HCT116 (cell line): ENCODE measurements around the gene CTNNA1. TPM values are rescaled to one million over a fixed set of nuclear protein-coding genes. Genes with fewer than 3 reads are reported as not detected.

Experiments
- ATAC-seq: fragments of 200-7000 bp; cut with Tn5 transposase; 2 replicates; pipeline ENCODE4 v1.9.1; 2020; ENCODE audit warnings: mild to moderate bottlenecking, moderate library complexity
- BruUV-seq: library from RNA; stranded (reverse); fragments of 400-500 nt; replicated peaks from 2 replicates; lab custom pipeline; 2021; lab: Mats Ljungman, UMichigan
- CTCF ChIA-PET: fragments of 300-600 bp; sonication (Branson Sonifier 250); formaldehyde crosslinking; loops from one replicate; lab custom pipeline; 2021; ENCODE audit warnings: antibody characterized with exemption; lab: Charles Lee
- POLR2A ChIA-PET: fragments of 300-600, 350-600 bp; sonication (Branson Sonifier 250); formaldehyde crosslinking; loops from one replicate; lab custom pipeline; 2021; ENCODE audit warnings: antibody characterized with exemption; lab: Charles Lee
- RAD21 ChIA-PET, 2 experiments: fragments of 300-600 bp; sonication (Branson Sonifier 250); formaldehyde crosslinking; loops; one replicate each; lab custom pipeline; 2023; ENCODE audit warnings: low total read pairs in 2 of 2; ENCODE audit not compliant: uncharacterized antibody in 2 of 2, unreplicated experiment in 2 of 2, low non-redundant PET in 1 of 2; lab: Charles Lee
- DNase-seq: peaks from one replicate; pipeline ENCODE4 v3.0.0-alpha.2; 2010; ENCODE audit warnings: low read depth, low spot score
- H2AFZ ChIP-seq: fragments of 200-600 bp; shearing (Covaris generic), sonication (generic); 2 replicates; pipeline ENCODE4 v1.6.1; 2017; ENCODE audit warnings: low read depth, mixed run types, mixed read lengths, antibody characterized with exemption, low read length; ENCODE audit not compliant: poor library complexity, severe bottlenecking
- H3K27ac ChIP-seq: 2 replicates; pipeline ENCODE4 v1.5.1; 2012; ENCODE audit warnings: low read depth, low read length
- H3K27me3 ChIP-seq: fragments of 200-600 bp; sonication (generic); 2 replicates; pipeline ENCODE4 v1.6.1; 2016; ENCODE audit warnings: mixed run types, low read length, mixed read lengths; ENCODE audit not compliant: insufficient read depth
- H3K36me3 ChIP-seq, 2 experiments: fragments of 200-500 bp in 1 of 2; fragments of 200-600 bp in 1 of 2; sonication (Bioruptor generic) in 1 of 2; sonication (generic) in 1 of 2; 2 replicates each; pipeline versions ENCODE4 v1.5.1 to v1.6.1; 2014 to 2016; ENCODE audit warnings: low read length in 2 of 2, inconsistent platforms in 1 of 2, mixed read lengths in 1 of 2, mixed run types in 1 of 2; ENCODE audit not compliant: insufficient read depth in 2 of 2, control insufficient read depth in 1 of 2
- H3K4me1 ChIP-seq, 2 experiments: fragments of 200-600 bp in 1 of 2; sonication (generic) in 1 of 2; 2 replicates each; pipeline versions ENCODE4 v1.5.1 to v1.6.1; 2012 to 2017; ENCODE audit warnings: low read length in 2 of 2, inconsistent platforms in 1 of 2, mild to moderate bottlenecking in 1 of 2, mixed read lengths in 1 of 2, mixed run types in 1 of 2, moderate library complexity in 1 of 2; ENCODE audit not compliant: insufficient read depth in 2 of 2, control insufficient read depth in 1 of 2
- H3K4me2 ChIP-seq: fragments of 200-600 bp; sonication (generic); 2 replicates; pipeline ENCODE4 v1.6.1; 2017; ENCODE audit warnings: mixed run types, low read length, mixed read lengths
- H3K4me3 ChIP-seq, 2 experiments: fragments of 200-600 bp in 1 of 2; sonication (generic) in 1 of 2; replicated peaks in 1 of 2; 2 replicates each; pipeline ENCODE4 v1.5.1; 2011 to 2016; ENCODE audit warnings: low read length in 2 of 2, control low read depth in 1 of 2, low read depth in 1 of 2, mild to moderate bottlenecking in 1 of 2, mixed read lengths in 1 of 2, mixed run types in 1 of 2
- H3K79me2 ChIP-seq: fragments of 200-600 bp; sonication (generic); 2 replicates; pipeline ENCODE4 v1.6.1; 2017; ENCODE audit warnings: mild to moderate bottlenecking, mixed run types, low read length, moderate library complexity, mixed read lengths; ENCODE audit not compliant: insufficient read depth
- H3K9ac ChIP-seq: fragments of 200-600 bp; sonication (generic); 2 replicates; pipeline ENCODE4 v1.6.1; 2016; ENCODE audit warnings: low read length, mixed read lengths
- H3K9me2 ChIP-seq: fragments of 200-600 bp; sonication (generic), shearing (Covaris generic); 2 replicates; pipeline ENCODE4 v1.6.1; 2017; ENCODE audit warnings: mixed run types, mild to moderate bottlenecking, moderate library complexity; ENCODE audit not compliant: insufficient read depth
- H3K9me3 ChIP-seq, 2 experiments: fragments of 200-500 bp in 1 of 2; fragments of 200-600 bp in 1 of 2; sonication (Bioruptor generic) in 1 of 2; sonication (generic) in 1 of 2; 2 replicates each; pipeline ENCODE4 v1.6.1; 2014 to 2017; ENCODE audit warnings: low read length in 2 of 2, mixed read lengths in 2 of 2, inconsistent platforms in 1 of 2, low read depth in 1 of 2, mild to moderate bottlenecking in 1 of 2, mixed run types in 1 of 2, moderate library complexity in 1 of 2; ENCODE audit not compliant: control insufficient read depth in 1 of 2, insufficient read depth in 1 of 2
- H4K20me1 ChIP-seq: fragments of 200-600 bp; sonication (generic), shearing (Covaris generic); 2 replicates; pipeline ENCODE4 v1.6.1; 2017; ENCODE audit warnings: mixed run types, mild to moderate bottlenecking, moderate library complexity; ENCODE audit not compliant: insufficient read depth
- CBX3 ChIP-seq: IDR thresholded peaks from 2 replicates; pipeline ENCODE4 v1.6.1; 2012; ENCODE audit warnings: low read depth
- ELF1 ChIP-seq: IDR thresholded peaks from 2 replicates; pipeline ENCODE4 v1.6.1; 2012; ENCODE audit warnings: low read depth, borderline replicate concordance
- EZH2 ChIP-seq: fragments of 200-600 bp; sonication (generic); IDR thresholded peaks from 2 replicates; pipeline ENCODE4 v1.6.1; 2017; ENCODE audit warnings: antibody characterized with exemption, mixed run types
- EZH2phosphoT487 ChIP-seq: fragments of 200-600 bp; IDR thresholded peaks from 2 replicates; pipeline ENCODE4 v1.6.1; 2018; ENCODE audit warnings: antibody characterized with exemption, borderline replicate concordance
- FOSL1 ChIP-seq: IDR thresholded peaks from 2 replicates; pipeline ENCODE4 v1.6.1; 2012; ENCODE audit warnings: low read depth
- JUND ChIP-seq: IDR thresholded peaks from 2 replicates; pipeline ENCODE4 v1.6.1; 2012
- POLR2AphosphoS5 ChIP-seq: IDR thresholded peaks from 2 replicates; pipeline ENCODE4 v1.6.1; 2011; ENCODE audit warnings: mild to moderate bottlenecking, low read depth, low read length, moderate library complexity
- RAD21 ChIP-seq: IDR thresholded peaks from 2 replicates; pipeline ENCODE4 v1.6.1; 2012; ENCODE audit warnings: low read depth, mild to moderate bottlenecking
- SIN3A ChIP-seq: IDR thresholded peaks from 2 replicates; pipeline ENCODE4 v1.6.1; 2012; ENCODE audit warnings: low read depth
- SP1 ChIP-seq: IDR thresholded peaks from 2 replicates; pipeline ENCODE4 v1.6.1; 2012; ENCODE audit warnings: low read depth
- SRF ChIP-seq: IDR thresholded peaks from 2 replicates; pipeline ENCODE4 v1.6.1; 2012; ENCODE audit warnings: low read depth
- YY1 ChIP-seq: IDR thresholded peaks from 2 replicates; pipeline ENCODE4 v1.6.1; 2011; ENCODE audit warnings: low read length, low read depth, moderate library complexity, mild to moderate bottlenecking; ENCODE audit not compliant: insufficient replicate concordance; ENCODE audit errors: extremely low read depth
- ZFX ChIP-seq: fragments of 450-650 bp; IDR thresholded peaks from 2 replicates; pipeline ENCODE4 v1.6.1; 2017
- ZNF274 ChIP-seq: fragments of 200-500 bp; sonication (Bioruptor generic); IDR thresholded peaks from 2 replicates; pipeline ENCODE4 v1.6.1; 2014; ENCODE audit warnings: mild to moderate bottlenecking, low read depth, low read length, inconsistent platforms
- intact Hi-C: fragments of 100-400 bp; cut with micrococcal nuclease; formaldehyde crosslinking; loops from 2 replicates; pipeline ENCODE4 v1.10.0; 2022
- total RNA-seq: library from RNA; stranded (reverse); gene quantifications from one replicate; pipeline ENCODE4 v1.2.1, GENCODE V29; 2021; ENCODE audit not compliant: unreplicated experiment
- TF ChIP-seq, protein P1 (sequence below): IDR thresholded peaks from 2 replicates; pipeline ENCODE4 v1.6.1; 2012
- TF ChIP-seq, protein P2 (sequence below): IDR thresholded peaks from 2 replicates; pipeline ENCODE4 v1.6.1; 2012; ENCODE audit warnings: low read depth
- TF ChIP-seq, protein P3 (sequence below), 3 experiments: fragments of 200-600 bp in 1 of 3; sonication (generic) in 1 of 3; IDR thresholded peaks in 2 of 3; conservative IDR thresholded peaks in 1 of 3; 2 replicates each; pipeline ENCODE4 v1.5.1; 2012 to 2017; ENCODE audit warnings: low read depth in 2 of 3, low read length in 2 of 3, antibody characterized with exemption in 1 of 3, borderline replicate concordance in 1 of 3, control low read depth in 1 of 3, mild to moderate bottlenecking in 1 of 3, mixed read lengths in 1 of 3, mixed run types in 1 of 3, moderate library complexity in 1 of 3; ENCODE audit not compliant: insufficient read depth in 1 of 3
- TF ChIP-seq, protein P4 (sequence below): IDR thresholded peaks from 2 replicates; pipeline ENCODE4 v1.6.1; 2012

The CTNNA1 gene
- total RNA-seq, 1 experiment from 2014 or later = 313 TPM

DNA sequence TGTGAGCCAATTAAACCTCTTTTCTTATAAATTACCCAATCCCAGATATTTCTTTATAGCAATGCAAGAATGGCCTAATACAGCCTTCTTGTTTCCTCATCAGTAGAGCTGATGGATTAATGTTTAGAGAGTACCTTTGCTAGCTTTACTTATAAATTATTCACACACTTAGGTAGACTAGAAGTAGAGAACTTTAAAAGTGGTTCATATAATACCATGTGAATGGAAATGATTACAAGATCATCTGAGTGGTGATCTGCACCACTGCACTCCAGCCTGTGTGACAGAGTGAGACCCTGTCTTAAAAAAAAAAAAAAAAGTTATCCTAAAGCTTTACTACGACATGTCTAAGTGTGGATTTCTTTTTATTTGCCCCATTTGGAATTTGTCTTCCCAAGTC, 145.1 kb downstream of the CTNNA1 start:
- RAD21 ChIA-PET = interaction anchor here in 1 of 2 experiments (0.6 kb wide), 1 partner anchor 17 kb away, joined by 6 read pairs; no protein-coding TSS in a partner anchor
- H3K36me3 ChIP-seq = 0 out of 4 replicates have a peak, but pooled peaks cover 0 to 3% of the 10 kb centered on the region in 2 experiments
- H3K9me3 ChIP-seq = no peaks in the 10 kb centered on the region
- ATAC-seq = no peak
- TF ChIP-seq EZH2 (no peak), POLR2AphosphoS5 (no peak), ZNF274 (no peak), YY1 (no peak), SRF (no peak), CBX3 (no peak), ZFX (no peak), SIN3A (no peak), JUND (no peak), ELF1 (no peak), FOSL1 (no peak), RAD21 (no peak), EZH2phosphoT487 (no peak), SP1 (no peak)
- TF ChIP-seq, protein P1, sequence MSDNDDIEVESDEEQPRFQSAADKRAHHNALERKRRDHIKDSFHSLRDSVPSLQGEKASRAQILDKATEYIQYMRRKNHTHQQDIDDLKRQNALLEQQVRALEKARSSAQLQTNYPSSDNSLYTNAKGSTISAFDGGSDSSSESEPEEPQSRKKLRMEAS = no peak
- TF ChIP-seq, protein P2, sequence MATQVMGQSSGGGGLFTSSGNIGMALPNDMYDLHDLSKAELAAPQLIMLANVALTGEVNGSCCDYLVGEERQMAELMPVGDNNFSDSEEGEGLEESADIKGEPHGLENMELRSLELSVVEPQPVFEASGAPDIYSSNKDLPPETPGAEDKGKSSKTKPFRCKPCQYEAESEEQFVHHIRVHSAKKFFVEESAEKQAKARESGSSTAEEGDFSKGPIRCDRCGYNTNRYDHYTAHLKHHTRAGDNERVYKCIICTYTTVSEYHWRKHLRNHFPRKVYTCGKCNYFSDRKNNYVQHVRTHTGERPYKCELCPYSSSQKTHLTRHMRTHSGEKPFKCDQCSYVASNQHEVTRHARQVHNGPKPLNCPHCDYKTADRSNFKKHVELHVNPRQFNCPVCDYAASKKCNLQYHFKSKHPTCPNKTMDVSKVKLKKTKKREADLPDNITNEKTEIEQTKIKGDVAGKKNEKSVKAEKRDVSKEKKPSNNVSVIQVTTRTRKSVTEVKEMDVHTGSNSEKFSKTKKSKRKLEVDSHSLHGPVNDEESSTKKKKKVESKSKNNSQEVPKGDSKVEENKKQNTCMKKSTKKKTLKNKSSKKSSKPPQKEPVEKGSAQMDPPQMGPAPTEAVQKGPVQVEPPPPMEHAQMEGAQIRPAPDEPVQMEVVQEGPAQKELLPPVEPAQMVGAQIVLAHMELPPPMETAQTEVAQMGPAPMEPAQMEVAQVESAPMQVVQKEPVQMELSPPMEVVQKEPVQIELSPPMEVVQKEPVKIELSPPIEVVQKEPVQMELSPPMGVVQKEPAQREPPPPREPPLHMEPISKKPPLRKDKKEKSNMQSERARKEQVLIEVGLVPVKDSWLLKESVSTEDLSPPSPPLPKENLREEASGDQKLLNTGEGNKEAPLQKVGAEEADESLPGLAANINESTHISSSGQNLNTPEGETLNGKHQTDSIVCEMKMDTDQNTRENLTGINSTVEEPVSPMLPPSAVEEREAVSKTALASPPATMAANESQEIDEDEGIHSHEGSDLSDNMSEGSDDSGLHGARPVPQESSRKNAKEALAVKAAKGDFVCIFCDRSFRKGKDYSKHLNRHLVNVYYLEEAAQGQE = no peak
- TF ChIP-seq, protein P3, sequence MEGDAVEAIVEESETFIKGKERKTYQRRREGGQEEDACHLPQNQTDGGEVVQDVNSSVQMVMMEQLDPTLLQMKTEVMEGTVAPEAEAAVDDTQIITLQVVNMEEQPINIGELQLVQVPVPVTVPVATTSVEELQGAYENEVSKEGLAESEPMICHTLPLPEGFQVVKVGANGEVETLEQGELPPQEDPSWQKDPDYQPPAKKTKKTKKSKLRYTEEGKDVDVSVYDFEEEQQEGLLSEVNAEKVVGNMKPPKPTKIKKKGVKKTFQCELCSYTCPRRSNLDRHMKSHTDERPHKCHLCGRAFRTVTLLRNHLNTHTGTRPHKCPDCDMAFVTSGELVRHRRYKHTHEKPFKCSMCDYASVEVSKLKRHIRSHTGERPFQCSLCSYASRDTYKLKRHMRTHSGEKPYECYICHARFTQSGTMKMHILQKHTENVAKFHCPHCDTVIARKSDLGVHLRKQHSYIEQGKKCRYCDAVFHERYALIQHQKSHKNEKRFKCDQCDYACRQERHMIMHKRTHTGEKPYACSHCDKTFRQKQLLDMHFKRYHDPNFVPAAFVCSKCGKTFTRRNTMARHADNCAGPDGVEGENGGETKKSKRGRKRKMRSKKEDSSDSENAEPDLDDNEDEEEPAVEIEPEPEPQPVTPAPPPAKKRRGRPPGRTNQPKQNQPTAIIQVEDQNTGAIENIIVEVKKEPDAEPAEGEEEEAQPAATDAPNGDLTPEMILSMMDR (IDR thresholded peaks at IDR 0.05 in 2 of 3, conservative IDR thresholded peaks at IDR 0.05 in 1 of 3; ENCODE audit: borderline replicate concordance in 1 of 3, insufficient read depth in 1 of 3, low read depth in 2 of 3, low read length in 2 of 3) = no peak
- TF ChIP-seq, protein P4, sequence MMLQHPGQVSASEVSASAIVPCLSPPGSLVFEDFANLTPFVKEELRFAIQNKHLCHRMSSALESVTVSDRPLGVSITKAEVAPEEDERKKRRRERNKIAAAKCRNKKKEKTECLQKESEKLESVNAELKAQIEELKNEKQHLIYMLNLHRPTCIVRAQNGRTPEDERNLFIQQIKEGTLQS = no peak
- H3K27me3 ChIP-seq = no peaks in the 10 kb centered on the region
- BruUV-seq = no TSS peak
- no peaks in the 10 kb centered on the region; the same call in 1 of the 2 replicates for H4K20me1 ChIP-seq
- H2AFZ ChIP-seq = no peak overlapping the region
- H3K4me2 ChIP-seq = no peak overlapping the region
- no peak for DNase-seq
- H3K79me2 ChIP-seq = no peaks in the 10 kb centered on the region; the same call in 1 of the 2 replicates
- POLR2A ChIA-PET = no interaction called here
- no peak overlapping the region for H3K4me3 ChIP-seq
- no peak overlapping the region for H3K9ac ChIP-seq
- intact Hi-C loops = no loop called here
- CTCF ChIA-PET = no interaction called here
- no peaks in the 10 kb centered on the region for H3K9me2 ChIP-seq
- peaks cover 0 to 23% of the 10 kb centered on the region in 2 experiments; a peak in 2 of 4 replicates for H3K4me1 ChIP-seq
- H3K27ac ChIP-seq = no peak overlapping the region
